Mucosa of descending colon (tissue), 3 donors: Measurements from ENCODE around the gene MCU. TPM values are rescaled to one million over a fixed set of nuclear protein-coding genes. Genes with fewer than 3 reads are reported as not detected.

Experiments used
- ATAC-seq: fragments of 200-7000 bp; cut with Tn5 transposase; one replicate; pipeline ENCODE4 v1.9.1; 2020; ENCODE audit warnings: mild to moderate bottlenecking, moderate library complexity
- DNase-seq, 3 donors: peaks; one replicate each; pipeline ENCODE4 v3.0.0-alpha.2; 2020
- H3K36me3 ChIP-seq: fragments of 200-600 bp; one replicate; pipeline ENCODE4 v1.8.0; 2021; ENCODE audit warnings: low read depth, mild to moderate bottlenecking
- H3K4me1 ChIP-seq: fragments of 200-600 bp; one replicate; pipeline ENCODE4 v1.8.0; 2021; ENCODE audit warnings: low read depth, mild to moderate bottlenecking
- H3K4me3 ChIP-seq: fragments of 200-600 bp; one replicate; pipeline ENCODE4 v1.8.0; 2021; ENCODE audit warnings: mild to moderate bottlenecking
- H3K9me3 ChIP-seq: fragments of 200-600 bp; one replicate; pipeline ENCODE4 v1.8.0; 2021; ENCODE audit warnings: mild to moderate bottlenecking
- intact Hi-C, 2 donors: fragments of 100-400 bp; cut with DNase I in 1 of 2; cut with micrococcal nuclease in 1 of 2; formaldehyde crosslinking; loops; one replicate each; pipeline versions ENCODE4 v1.11.0 to v1.11.1; 2022; cut with DNase I, micrococcal nuclease
- total RNA-seq, 3 donors: library from RNA; stranded (reverse); fragmentation: NEBNext Ultra II Directional in 2 of 3; extraction: Animal tissue kit (Norgen Biotek cat#: 25700) in 2 of 3; gene quantifications; one replicate each; pipeline versions ENCODE4 v1.2.1 to v1.2.4, GENCODE V29; 2021 to 2023
- TF ChIP-seq, protein P1 (sequence below): fragments of 200-600 bp; IDR thresholded peaks from one replicate; pipeline ENCODE4 v1.8.0; 2022; ENCODE audit warnings: antibody characterized with exemption, mild to moderate bottlenecking
- donor health status: DM: no; HTN: no; CAD: no; lungs with moderate emphysema.
- donor health status: DM: no; HTN: no; CAD: no.
- donor health status: DM: no; HTN: yes; CAD: no.

MCU gene
- total RNA-seq, 3 donors from 2014 or later = 44.8 to 98.6 (median 89.0) TPM

DNA sequence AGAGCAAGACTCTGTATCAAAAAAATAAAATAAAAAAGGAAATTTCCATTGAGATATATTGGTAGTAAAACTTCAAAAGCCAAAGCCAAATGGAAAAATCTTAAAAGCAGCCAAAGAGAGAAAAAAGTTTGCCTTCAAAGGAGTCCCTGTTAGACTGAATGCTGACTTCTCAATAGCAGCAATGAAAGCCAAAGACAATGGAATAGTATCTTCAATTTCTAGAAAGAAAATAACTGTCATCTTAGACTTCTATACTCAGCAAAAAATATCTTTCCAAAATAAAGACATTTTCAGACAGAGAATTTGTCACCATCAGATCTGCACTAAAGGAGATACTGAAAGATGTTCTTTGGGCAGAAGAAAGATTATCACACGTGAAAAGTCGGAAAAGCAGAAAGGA is 187.3 kb downstream of the MCU start:
- H3K4me1 ChIP-seq = no peaks in the 10 kb centered on the region
- H3K36me3 ChIP-seq = no peaks in the 10 kb centered on the region
- H3K9me3 ChIP-seq = no peaks in the 10 kb centered on the region
- intact Hi-C loops = no loop called here
- TF ChIP-seq, protein P1, sequence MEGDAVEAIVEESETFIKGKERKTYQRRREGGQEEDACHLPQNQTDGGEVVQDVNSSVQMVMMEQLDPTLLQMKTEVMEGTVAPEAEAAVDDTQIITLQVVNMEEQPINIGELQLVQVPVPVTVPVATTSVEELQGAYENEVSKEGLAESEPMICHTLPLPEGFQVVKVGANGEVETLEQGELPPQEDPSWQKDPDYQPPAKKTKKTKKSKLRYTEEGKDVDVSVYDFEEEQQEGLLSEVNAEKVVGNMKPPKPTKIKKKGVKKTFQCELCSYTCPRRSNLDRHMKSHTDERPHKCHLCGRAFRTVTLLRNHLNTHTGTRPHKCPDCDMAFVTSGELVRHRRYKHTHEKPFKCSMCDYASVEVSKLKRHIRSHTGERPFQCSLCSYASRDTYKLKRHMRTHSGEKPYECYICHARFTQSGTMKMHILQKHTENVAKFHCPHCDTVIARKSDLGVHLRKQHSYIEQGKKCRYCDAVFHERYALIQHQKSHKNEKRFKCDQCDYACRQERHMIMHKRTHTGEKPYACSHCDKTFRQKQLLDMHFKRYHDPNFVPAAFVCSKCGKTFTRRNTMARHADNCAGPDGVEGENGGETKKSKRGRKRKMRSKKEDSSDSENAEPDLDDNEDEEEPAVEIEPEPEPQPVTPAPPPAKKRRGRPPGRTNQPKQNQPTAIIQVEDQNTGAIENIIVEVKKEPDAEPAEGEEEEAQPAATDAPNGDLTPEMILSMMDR = no peak
- no peak overlapping the region for H3K4me3 ChIP-seq
- no peak for ATAC-seq
- DNase-seq = no peak

DNA sequence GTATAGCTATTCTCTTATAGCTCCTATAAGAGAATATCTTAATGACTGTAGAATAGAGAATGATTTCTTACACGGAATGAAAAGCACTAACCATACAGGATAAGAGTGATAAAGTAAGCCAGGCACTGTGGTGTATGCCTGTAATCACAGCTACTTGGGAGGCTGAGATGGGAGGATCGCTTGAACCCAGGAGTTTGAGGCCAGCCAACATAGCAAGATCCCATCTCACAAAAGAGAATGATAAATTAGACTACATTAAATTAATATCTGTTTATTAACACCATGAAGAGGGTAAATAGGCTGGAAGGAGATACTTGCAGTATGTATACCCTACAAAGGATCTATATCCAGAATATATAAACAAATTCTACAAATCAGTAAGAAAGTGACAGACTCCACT is 189.3 kb downstream of the MCU start:
- no peaks in the 10 kb centered on the region for H3K36me3 ChIP-seq

DNA sequence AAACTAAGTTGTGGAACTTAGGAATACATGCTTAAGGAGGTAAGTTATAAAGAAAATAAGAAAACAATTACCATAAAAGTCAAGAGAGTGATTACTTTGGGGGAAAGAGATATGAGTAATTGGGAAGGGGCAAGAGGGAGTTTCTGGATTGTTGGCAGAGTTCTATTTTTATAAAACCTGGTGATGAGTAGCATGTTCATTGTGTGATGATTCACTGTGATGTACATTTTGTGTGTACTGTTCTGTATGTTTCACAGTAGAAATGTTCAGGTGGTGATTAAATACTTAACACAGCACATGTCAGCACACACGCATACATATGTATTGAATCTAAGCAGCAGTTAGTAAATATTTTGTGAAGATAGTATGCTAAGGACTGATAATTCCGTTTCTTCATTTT is 191.9 kb downstream of the MCU start:
- H3K36me3 ChIP-seq = no peaks in the 10 kb centered on the region

More for the DNA sequence above, 189.3 kb downstream of the MCU start:
- ATAC-seq (no peak), DNase-seq (no peak)
- no peaks in the 10 kb centered on the region for H3K4me1 ChIP-seq
- H3K4me3 ChIP-seq = no peak overlapping the region
- no peaks in the 10 kb centered on the region for H3K9me3 ChIP-seq
- TF ChIP-seq, protein P1 = no peak
- intact Hi-C loops = no loop called here

DNA sequence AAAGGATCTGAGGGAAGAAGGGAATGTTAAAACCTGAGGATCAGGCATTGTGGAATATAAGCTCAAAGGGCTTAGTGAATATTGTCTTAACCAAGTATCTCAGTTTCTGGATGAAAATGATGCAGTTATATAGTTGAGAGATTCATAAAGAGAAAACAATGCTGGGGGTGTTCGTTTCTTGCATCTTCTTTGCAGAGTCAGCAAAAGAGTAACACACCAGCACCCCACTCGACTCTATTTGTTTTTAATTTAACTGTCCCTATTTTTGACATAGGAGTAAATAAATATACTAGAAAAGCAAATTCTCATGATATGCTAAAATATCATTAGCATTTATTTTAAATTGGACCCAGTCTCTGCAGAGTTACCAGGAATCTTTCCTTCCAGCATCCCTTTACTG is 194.0 kb downstream of the MCU start:
- Histone ChIP-seq H3K4me1 (no peaks in the 10 kb centered on the region), H3K4me3 (no peak overlapping the region), H3K36me3 (no peaks in the 10 kb centered on the region), H3K9me3 (no peaks in the 10 kb centered on the region)
- no peak for DNase-seq
- intact Hi-C loops = no loop called here
- no peak for ATAC-seq
- TF ChIP-seq, protein P1 = no peak

More for the DNA sequence above, 191.9 kb downstream of the MCU start:
- Histone ChIP-seq H3K4me3 (no peak overlapping the region), H3K9me3 (no peaks in the 10 kb centered on the region), H3K4me1 (no peaks in the 10 kb centered on the region)
- no peak for ATAC-seq
- intact Hi-C loops = no loop called here
- TF ChIP-seq, protein P1 = no peak
- DNase-seq = no peak

DNA sequence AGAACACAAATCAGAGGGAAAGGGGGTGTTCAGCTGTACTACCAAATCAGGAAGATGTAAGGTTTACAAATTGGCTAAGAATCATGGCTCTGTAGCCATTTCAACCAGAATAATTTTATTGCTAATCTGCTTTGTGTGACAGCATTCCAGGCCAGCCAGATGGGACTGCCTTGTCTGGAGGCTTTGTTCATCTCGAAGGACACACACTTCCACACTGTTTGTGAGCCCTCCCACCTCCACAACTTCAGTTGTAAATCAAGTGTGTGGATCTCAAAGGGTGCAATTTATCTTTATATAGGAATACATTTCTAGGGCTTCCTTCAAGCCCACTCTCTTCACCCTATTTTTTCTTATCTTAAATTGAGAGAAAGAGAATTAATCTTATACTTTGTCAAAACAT is 194.7 kb downstream of the MCU start:
- Histone ChIP-seq H3K4me1 (no peaks in the 10 kb centered on the region), H3K9me3 (no peaks in the 10 kb centered on the region), H3K36me3 (no peaks in the 10 kb centered on the region), H3K4me3 (no peak overlapping the region)
- ATAC-seq (no peak), DNase-seq (no peak)
- intact Hi-C loops = no loop called here
- TF ChIP-seq, protein P1 = no peak

DNA sequence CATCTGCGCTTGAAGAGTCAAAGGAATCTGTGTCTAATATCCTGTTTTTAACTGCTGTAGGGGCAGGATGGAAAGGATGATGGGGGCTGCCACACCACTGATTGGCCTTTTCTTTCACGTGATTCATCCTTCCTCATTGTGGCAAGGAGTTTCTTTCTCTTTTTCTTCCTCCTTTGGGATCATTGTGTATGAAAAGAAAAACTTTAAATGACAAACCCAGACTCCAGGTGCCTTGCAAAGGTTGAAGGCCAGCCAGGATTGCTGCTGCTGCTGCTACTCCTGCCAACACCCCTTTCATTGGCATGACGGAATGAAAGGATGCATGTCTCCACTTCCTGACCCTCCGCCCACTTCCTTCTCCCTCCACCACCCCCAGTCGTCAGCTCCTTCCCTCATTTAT is 195.1 kb downstream of the MCU start:
- intact Hi-C loops = no loop called here
- ATAC-seq (no peak), DNase-seq (no peak)
- Histone ChIP-seq H3K36me3 (no peaks in the 10 kb centered on the region), H3K4me3 (no peak overlapping the region), H3K4me1 (no peaks in the 10 kb centered on the region), H3K9me3 (no peaks in the 10 kb centered on the region)
- TF ChIP-seq, protein P1 = no peak
